ENCODE results near the gene BFAR.
"Not testable (repeated sequence)": the region's sequence is repeated elsewhere in the genome, so short reads cannot be mapped to it uniquely, and the experiment has no call there.

Gene BFAR

GRCh38 chr16:14635395-14636165 lies 2.8 kb downstream of the BFAR start:
- Histone ChIP-seq H3K36me3 (ENCODE audit: control insufficient read depth, insufficient read depth, low read length) (no peaks in the 10 kb centered on the region), H3K27me3 (ENCODE audit: control insufficient read depth, insufficient read depth, low read length, poor library complexity, severe bottlenecking) (no peaks in the 10 kb centered on the region), H3K9me3 (ENCODE audit: control insufficient read depth, low read length) (no peaks in the 10 kb centered on the region), H3K4me3 (ENCODE audit: insufficient read depth, low read depth, low read length) (no peak overlapping the region), H3K27ac (ENCODE audit: insufficient read depth, low read depth, low read length, poor library complexity, severe bottlenecking) (peak overlapping the region; percentile 42), H3K4me1 (ENCODE audit: control insufficient read depth, insufficient read depth, low read length) (peaks cover 12% of the 10 kb centered on the region)
- WGBS, 2 experiments: 57 to 59% methylated on average over 12 of the region's 12 CpGs

DNA sequence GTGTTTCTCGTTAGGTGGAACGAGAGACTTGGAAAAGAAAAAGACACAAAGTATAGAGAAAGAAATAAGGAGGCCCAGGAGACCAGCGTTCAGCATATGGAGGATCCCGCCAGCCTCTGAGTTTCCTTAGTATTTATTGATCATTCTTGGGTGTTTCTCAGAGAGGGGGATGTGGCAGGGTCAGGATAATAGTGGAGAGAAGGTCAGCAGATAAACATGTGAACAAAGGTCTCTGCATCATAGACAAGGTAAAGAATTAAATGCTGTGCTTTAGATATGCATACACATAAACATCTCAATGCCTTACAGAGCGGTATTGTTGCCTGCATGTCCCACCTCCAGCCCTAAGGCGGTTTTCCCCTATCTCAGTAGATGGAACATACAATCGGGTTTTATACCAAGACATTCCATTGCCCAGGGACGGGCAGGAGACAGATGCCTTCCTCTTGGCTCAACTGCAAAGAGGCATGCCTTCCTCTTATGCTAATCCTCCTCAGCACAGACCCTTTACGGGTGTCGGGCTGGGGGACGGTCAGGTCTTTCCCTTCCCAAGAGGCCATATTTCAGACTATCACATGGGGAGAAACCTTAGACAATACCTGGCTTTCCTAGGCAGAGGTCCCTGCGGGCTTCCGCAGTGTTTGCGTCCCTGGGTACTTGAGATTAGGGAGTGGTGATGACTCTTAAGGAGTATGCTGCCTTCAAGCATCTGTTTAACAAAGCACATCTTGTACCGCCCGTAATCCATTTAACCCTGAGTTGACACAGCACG lies 3.6 kb downstream of the BFAR start:
- H3K27ac ChIP-seq (ENCODE audit: insufficient read depth, low read depth, low read length, poor library complexity, severe bottlenecking); H3K4me3 ChIP-seq (ENCODE audit: insufficient read depth, low read depth, low read length); H3K36me3 ChIP-seq (ENCODE audit: control insufficient read depth, insufficient read depth, low read length); H3K9me3 ChIP-seq (ENCODE audit: control insufficient read depth, low read length); H3K27me3 ChIP-seq (ENCODE audit: control insufficient read depth, insufficient read depth, low read length, poor library complexity, severe bottlenecking): not testable (repeated sequence)
- H3K4me1 ChIP-seq (ENCODE audit: control insufficient read depth, insufficient read depth, low read length): peaks cover 12% of the 10 kb centered on the region
- WGBS, 2 experiments: 14 to 17% methylated on average over 11 to 13 of the region's 17 CpGs

- H3K36me3 ChIP-seq (ENCODE audit: control insufficient read depth, insufficient read depth, low read length); H3K4me3 ChIP-seq (ENCODE audit: insufficient read depth, low read depth, low read length); H3K27ac ChIP-seq (ENCODE audit: insufficient read depth, low read depth, low read length, poor library complexity, severe bottlenecking); H3K9me3 ChIP-seq (ENCODE audit: control insufficient read depth, low read length); H3K27me3 ChIP-seq (ENCODE audit: control insufficient read depth, insufficient read depth, low read length, poor library complexity, severe bottlenecking): not testable (repeated sequence)
- peaks cover 12% of the 10 kb centered on the region for H3K4me1 ChIP-seq (ENCODE audit: control insufficient read depth, insufficient read depth, low read length)
- no CpG with 5 or more reads among the region's 1 CpG for WGBS, 2 experiments
These were observed 4.1 kb downstream of the BFAR start for GRCh38 chr16:14636951-14637240.

GRCh38 chr16:14640538-14640937 lies 7.8 kb downstream of the BFAR start:
- Histone ChIP-seq H3K4me1 (ENCODE audit: control insufficient read depth, insufficient read depth, low read length) (peaks cover 7% of the 10 kb centered on the region), H3K36me3 (ENCODE audit: control insufficient read depth, insufficient read depth, low read length) (no peaks in the 10 kb centered on the region), H3K27me3 (ENCODE audit: control insufficient read depth, insufficient read depth, low read length, poor library complexity, severe bottlenecking) (no peaks in the 10 kb centered on the region), H3K4me3 (ENCODE audit: insufficient read depth, low read depth, low read length) (no peak overlapping the region), H3K27ac (ENCODE audit: insufficient read depth, low read depth, low read length, poor library complexity, severe bottlenecking) (no peak overlapping the region), H3K9me3 (ENCODE audit: control insufficient read depth, low read length) (no peaks in the 10 kb centered on the region)
- 94 to 95% methylated on average over 10 of the region's 10 CpGs for WGBS, 2 experiments

DNA sequence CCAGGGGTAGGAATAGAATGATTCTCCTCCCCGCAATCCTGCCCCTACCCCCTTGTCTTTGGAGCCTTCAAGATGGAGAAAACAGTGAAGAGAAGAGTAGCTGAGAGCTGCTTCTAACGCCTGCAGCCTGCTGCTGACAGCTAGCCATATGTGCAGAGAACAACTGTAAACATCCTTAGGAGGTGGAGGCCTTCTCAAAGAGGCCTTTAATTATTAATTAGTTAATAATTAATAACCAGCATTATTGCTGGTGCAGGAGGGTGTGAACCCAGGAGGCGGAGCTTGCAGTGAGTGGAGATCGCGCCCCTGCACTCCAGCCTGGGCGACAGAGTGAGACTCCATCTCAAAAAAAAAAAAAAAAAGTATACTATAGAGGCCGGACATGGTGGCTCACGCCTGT lies 8.5 kb downstream of the BFAR start:
- H3K36me3 ChIP-seq (ENCODE audit: control insufficient read depth, insufficient read depth, low read length): no peaks in the 10 kb centered on the region
- 89 to 94% methylated on average over 8 of the region's 8 CpGs for WGBS, 2 experiments
- H3K9me3 ChIP-seq (ENCODE audit: control insufficient read depth, low read length): no peaks in the 10 kb centered on the region

GRCh38 chr16:14641926-14642325 lies 9.2 kb downstream of the BFAR start:
- Histone ChIP-seq H3K36me3 (ENCODE audit: control insufficient read depth, insufficient read depth, low read length) (peaks cover under 1% of the 10 kb centered on the region), H3K4me1 (ENCODE audit: control insufficient read depth, insufficient read depth, low read length) (no peaks in the 10 kb centered on the region), H3K27me3 (ENCODE audit: control insufficient read depth, insufficient read depth, low read length, poor library complexity, severe bottlenecking) (no peaks in the 10 kb centered on the region), H3K4me3 (ENCODE audit: insufficient read depth, low read depth, low read length) (no peak overlapping the region), H3K27ac (ENCODE audit: insufficient read depth, low read depth, low read length, poor library complexity, severe bottlenecking) (no peak overlapping the region), H3K9me3 (ENCODE audit: control insufficient read depth, low read length) (no peaks in the 10 kb centered on the region)
- whole genome bisulfite sequencing, 2 experiments: 89 to 94% methylated on average over 7 of the region's 7 CpGs

More for the DNA sequence above, 8.5 kb downstream of the BFAR start:
- peaks cover under 1% of the 10 kb centered on the region for H3K4me1 ChIP-seq (ENCODE audit: control insufficient read depth, insufficient read depth, low read length)
- H3K27ac ChIP-seq (ENCODE audit: insufficient read depth, low read depth, low read length, poor library complexity, severe bottlenecking): no peak overlapping the region
- H3K27me3 ChIP-seq (ENCODE audit: control insufficient read depth, insufficient read depth, low read length, poor library complexity, severe bottlenecking): no peaks in the 10 kb centered on the region
- H3K4me3 ChIP-seq (ENCODE audit: insufficient read depth, low read depth, low read length): no peak overlapping the region

- Histone ChIP-seq H3K9me3 (ENCODE audit: control insufficient read depth, low read length) (no peaks in the 10 kb centered on the region), H3K4me3 (ENCODE audit: insufficient read depth, low read depth, low read length) (no peak overlapping the region), H3K4me1 (ENCODE audit: control insufficient read depth, insufficient read depth, low read length) (no peaks in the 10 kb centered on the region), H3K36me3 (ENCODE audit: control insufficient read depth, insufficient read depth, low read length) (peaks cover 35% of the 10 kb centered on the region), H3K27ac (ENCODE audit: insufficient read depth, low read depth, low read length, poor library complexity, severe bottlenecking) (no peak overlapping the region), H3K27me3 (ENCODE audit: control insufficient read depth, insufficient read depth, low read length, poor library complexity, severe bottlenecking) (no peaks in the 10 kb centered on the region)
- WGBS, 2 experiments: 94 to 95% methylated on average over 10 of the region's 10 CpGs
These were observed 17.1 kb downstream of the BFAR start for GRCh38 chr16:14649816-14650215.

DNA sequence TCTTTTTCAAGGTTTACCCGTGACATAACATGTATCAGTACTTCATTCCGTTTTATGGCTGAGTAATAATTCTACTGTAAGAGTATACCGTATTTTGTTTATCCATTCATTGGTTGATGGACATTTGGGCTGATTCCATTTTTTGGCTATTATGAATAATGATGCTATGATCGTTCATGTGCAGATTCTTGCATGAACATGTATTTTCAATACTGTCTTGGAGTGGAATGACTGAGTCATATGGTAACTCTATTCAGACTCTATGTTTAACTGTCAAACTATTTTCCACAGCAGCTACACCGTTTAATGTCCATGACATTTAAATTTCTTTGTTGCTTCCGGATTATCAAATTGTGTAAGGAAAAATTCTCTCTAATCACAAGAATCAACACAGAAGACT lies 17.9 kb downstream of the BFAR start:
- H3K9me3 ChIP-seq (ENCODE audit: control insufficient read depth, low read length): no peaks in the 10 kb centered on the region
- WGBS, 2 experiments: 96 to 98% methylated on average over 6 of the region's 6 CpGs

GRCh38 chr16:14652726-14653125 lies 20.0 kb downstream of the BFAR start:
- Histone ChIP-seq H3K27me3 (ENCODE audit: control insufficient read depth, insufficient read depth, low read length, poor library complexity, severe bottlenecking) (no peaks in the 10 kb centered on the region), H3K36me3 (ENCODE audit: control insufficient read depth, insufficient read depth, low read length) (peaks cover 39% of the 10 kb centered on the region), H3K4me3 (ENCODE audit: insufficient read depth, low read depth, low read length) (no peak overlapping the region), H3K9me3 (ENCODE audit: control insufficient read depth, low read length) (no peaks in the 10 kb centered on the region), H3K27ac (ENCODE audit: insufficient read depth, low read depth, low read length, poor library complexity, severe bottlenecking) (no peak overlapping the region), H3K4me1 (ENCODE audit: control insufficient read depth, insufficient read depth, low read length) (no peaks in the 10 kb centered on the region)
- 97 to 100% methylated on average over 2 of the region's 2 CpGs for WGBS, 2 experiments

More for the DNA sequence above, 17.9 kb downstream of the BFAR start:
- no peak overlapping the region for H3K4me3 ChIP-seq (ENCODE audit: insufficient read depth, low read depth, low read length)
- no peaks in the 10 kb centered on the region for H3K4me1 ChIP-seq (ENCODE audit: control insufficient read depth, insufficient read depth, low read length)
- H3K27ac ChIP-seq (ENCODE audit: insufficient read depth, low read depth, low read length, poor library complexity, severe bottlenecking): no peak overlapping the region
- H3K36me3 ChIP-seq (ENCODE audit: control insufficient read depth, insufficient read depth, low read length): peaks cover 40% of the 10 kb centered on the region
- no peaks in the 10 kb centered on the region for H3K27me3 ChIP-seq (ENCODE audit: control insufficient read depth, insufficient read depth, low read length, poor library complexity, severe bottlenecking)

DNA sequence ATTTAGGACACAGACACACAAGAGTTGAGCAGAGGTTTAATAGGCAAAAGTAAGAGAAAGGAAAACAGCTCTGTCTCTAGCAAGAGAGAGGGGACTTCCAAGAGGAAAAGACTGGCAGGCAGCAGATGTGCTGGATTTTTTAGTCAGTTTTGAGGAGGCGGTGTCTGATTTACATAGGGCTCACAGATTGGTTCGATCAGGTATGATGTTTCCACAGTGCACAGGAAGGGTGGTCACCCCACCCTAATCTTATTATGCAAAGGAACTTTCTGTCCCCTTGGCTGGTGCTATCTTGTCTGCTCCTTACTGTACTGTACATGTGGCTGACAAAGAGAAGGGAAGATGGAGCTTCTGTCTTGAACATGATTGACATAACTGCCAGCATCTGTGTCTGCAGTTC lies 25.3 kb downstream of the BFAR start:
- no peak overlapping the region for H3K4me3 ChIP-seq (ENCODE audit: insufficient read depth, low read depth, low read length)
- H3K27ac ChIP-seq (ENCODE audit: insufficient read depth, low read depth, low read length, poor library complexity, severe bottlenecking): no peak overlapping the region
- no peaks in the 10 kb centered on the region for H3K9me3 ChIP-seq (ENCODE audit: control insufficient read depth, low read length)
- no peaks in the 10 kb centered on the region for H3K27me3 ChIP-seq (ENCODE audit: control insufficient read depth, insufficient read depth, low read length, poor library complexity, severe bottlenecking)
- 96 to 97% methylated on average over 2 of the region's 2 CpGs for WGBS, 2 experiments
- peaks cover 33% of the 10 kb centered on the region for H3K36me3 ChIP-seq (ENCODE audit: control insufficient read depth, insufficient read depth, low read length)
- no peaks in the 10 kb centered on the region for H3K4me1 ChIP-seq (ENCODE audit: control insufficient read depth, insufficient read depth, low read length)
